Smooth muscle cell (in vitro differentiated cells): ENCODE data around the gene TANC1. TPM values are rescaled to one million over a fixed set of nuclear protein-coding genes. Genes with fewer than 3 reads are reported as not detected.
A peak's percentile ranks its signal among the peaks of the same experiment; 100 is the strongest.

Source experiments
- DNase-seq: peaks from one replicate; lab custom pipeline; 2025; ENCODE audit not compliant: unreplicated experiment; lab: John Stamatoyannopoulos, UW
- H2AFZ ChIP-seq: fragments of 200-600 bp; sonication (generic); 2 replicates; pipeline ENCODE4 v1.6.0; 2016; ENCODE audit warnings: antibody characterized with exemption, low read depth, mild to moderate bottlenecking
- H3F3A ChIP-seq: fragments of 200-600 bp; sonication (generic); 2 replicates; pipeline ENCODE4 v1.6.0; 2017; ENCODE audit warnings: antibody characterized with exemption, low read depth
- H3K27ac ChIP-seq: fragments of 200-600 bp; sonication (generic); 2 replicates; pipeline ENCODE4 v1.5.1; 2016; ENCODE audit warnings: low read depth, mild to moderate bottlenecking
- H3K27me3 ChIP-seq: fragments of 200-600 bp; sonication (generic); 2 replicates; pipeline ENCODE4 v1.6.1; 2016; ENCODE audit warnings: low read depth, mild to moderate bottlenecking
- H3K36me3 ChIP-seq: fragments of 200-600 bp; sonication (generic); 2 replicates; pipeline ENCODE4 v1.5.1; 2016; ENCODE audit warnings: low read depth
- H3K4me1 ChIP-seq: fragments of 200-600 bp; sonication (generic); 2 replicates; pipeline ENCODE4 v1.5.1; 2016; ENCODE audit warnings: low read depth
- H3K4me2 ChIP-seq: fragments of 200-600 bp; sonication (generic); 2 replicates; pipeline ENCODE4 v1.6.0; 2016; ENCODE audit warnings: mild to moderate bottlenecking
- H3K4me3 ChIP-seq: fragments of 200-600 bp; sonication (generic); 2 replicates; pipeline ENCODE4 v1.5.1; 2016; ENCODE audit warnings: mild to moderate bottlenecking
- H3K79me2 ChIP-seq: fragments of 200-600 bp; sonication (generic); 2 replicates; pipeline ENCODE4 v1.6.0; 2016; ENCODE audit warnings: low read depth, mild to moderate bottlenecking
- H3K9ac ChIP-seq: fragments of 200-600 bp; sonication (generic); 2 replicates; pipeline ENCODE4 v1.6.0; 2016; ENCODE audit warnings: low read depth
- H3K9me3 ChIP-seq: fragments of 200-600 bp; sonication (generic); replicated peaks from 2 replicates; pipeline ENCODE4 v1.5.1; 2016; ENCODE audit warnings: low read depth
- H4K20me1 ChIP-seq: fragments of 200-600 bp; sonication (generic); 2 replicates; pipeline ENCODE4 v1.6.0; 2016; ENCODE audit warnings: low read depth
- WGBS: methylation state at CpG from one replicate; pipeline ENCODE4 v1.1.7; 2016; ENCODE audit warnings: low lambda C conversion rate; 5-methylcytosine and 5-hydroxymethylcytosine counted together
- polyA plus RNA-seq: library from polyadenylated mRNA; unstranded; fragments of >200 nt; fragmentation: Nextera tagmentation; extraction: Ambion mirVana; gene quantifications from 2 replicates; pipeline ENCODE4 v1.2.1, GENCODE V29; 2016
- total RNA-seq: library from RNA; depleted of rRNA; stranded (reverse); fragments of >200 nt; gene quantifications from 2 replicates; pipeline ENCODE4 v1.2.3, GENCODE V29; 2014
- TF ChIP-seq, protein P1 (sequence below): fragments of 200-600 bp; sonication (generic); IDR thresholded peaks from 2 replicates; pipeline ENCODE4 v1.5.1; 2017; ENCODE audit warnings: borderline replicate concordance, mild to moderate bottlenecking, antibody characterized with exemption; ENCODE audit not compliant: insufficient read depth, poor library complexity, severe bottlenecking

TANC1 gene
- total and polyA plus RNA-seq, 2 experiments from 2014 or later = 9.1 to 30.8 TPM

DNA sequence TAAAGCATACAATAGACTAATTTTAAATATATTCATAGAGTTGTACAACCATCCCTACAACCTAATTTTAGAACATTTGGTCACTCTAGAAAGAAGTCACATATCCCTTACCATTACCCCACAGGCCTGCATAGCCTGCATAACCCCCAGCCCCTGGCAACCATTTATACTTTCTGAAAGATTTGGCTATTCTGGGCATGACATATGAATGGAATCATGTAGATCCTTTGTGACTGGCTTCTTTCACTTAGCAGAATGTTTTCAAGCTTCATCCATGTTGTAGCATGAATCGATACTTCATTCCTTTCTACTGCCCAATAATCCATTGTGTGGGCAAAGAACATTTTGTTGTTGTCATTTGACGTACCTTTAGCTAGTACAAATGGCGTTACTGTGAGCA is 166.5 kb downstream of the TANC1 start:
- Histone ChIP-seq H3K27me3 (no peaks in the 10 kb centered on the region), H3F3A (peaks cover 36% of the 10 kb centered on the region), H3K36me3 (no peaks in the 10 kb centered on the region), H3K4me1 (peaks cover 53% of the 10 kb centered on the region), H3K9me3 (no peaks in the 10 kb centered on the region), H2AFZ (no peak overlapping the region), H3K9ac (peak overlapping the region; percentile 93), H3K4me2 (peak overlapping the region; percentile 80), H3K27ac (peak overlapping the region; percentile 99), H4K20me1 (no peaks in the 10 kb centered on the region), H3K79me2 (peaks cover 25% of the 10 kb centered on the region), H3K4me3 (no peak overlapping the region)
- TF ChIP-seq, protein P1, sequence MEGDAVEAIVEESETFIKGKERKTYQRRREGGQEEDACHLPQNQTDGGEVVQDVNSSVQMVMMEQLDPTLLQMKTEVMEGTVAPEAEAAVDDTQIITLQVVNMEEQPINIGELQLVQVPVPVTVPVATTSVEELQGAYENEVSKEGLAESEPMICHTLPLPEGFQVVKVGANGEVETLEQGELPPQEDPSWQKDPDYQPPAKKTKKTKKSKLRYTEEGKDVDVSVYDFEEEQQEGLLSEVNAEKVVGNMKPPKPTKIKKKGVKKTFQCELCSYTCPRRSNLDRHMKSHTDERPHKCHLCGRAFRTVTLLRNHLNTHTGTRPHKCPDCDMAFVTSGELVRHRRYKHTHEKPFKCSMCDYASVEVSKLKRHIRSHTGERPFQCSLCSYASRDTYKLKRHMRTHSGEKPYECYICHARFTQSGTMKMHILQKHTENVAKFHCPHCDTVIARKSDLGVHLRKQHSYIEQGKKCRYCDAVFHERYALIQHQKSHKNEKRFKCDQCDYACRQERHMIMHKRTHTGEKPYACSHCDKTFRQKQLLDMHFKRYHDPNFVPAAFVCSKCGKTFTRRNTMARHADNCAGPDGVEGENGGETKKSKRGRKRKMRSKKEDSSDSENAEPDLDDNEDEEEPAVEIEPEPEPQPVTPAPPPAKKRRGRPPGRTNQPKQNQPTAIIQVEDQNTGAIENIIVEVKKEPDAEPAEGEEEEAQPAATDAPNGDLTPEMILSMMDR = no peak
- WGBS = 58% methylated on average over 3 of the region's 3 CpGs
- no peak for DNase-seq

DNA sequence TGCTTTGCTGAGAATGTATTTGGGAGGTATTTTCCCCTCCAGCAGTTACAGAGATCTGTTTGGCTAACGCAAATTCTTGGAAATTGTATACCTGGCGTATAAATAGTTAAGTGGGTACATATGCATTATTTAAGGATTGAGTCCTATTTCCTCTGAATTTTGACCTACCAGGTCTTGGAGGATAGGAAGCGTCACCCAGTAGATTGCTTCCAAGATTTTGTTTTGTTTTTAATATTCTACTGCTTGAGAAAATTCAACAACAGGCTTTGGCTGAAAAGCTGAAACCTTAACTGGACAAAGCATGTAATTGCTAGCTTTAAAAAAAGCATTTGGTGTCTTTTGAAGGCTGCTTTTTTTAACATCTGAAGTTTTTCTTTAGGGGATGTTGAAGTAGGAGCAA is 168.0 kb downstream of the TANC1 start:
- peaks cover 26% of the 10 kb centered on the region for H3F3A ChIP-seq
- peaks cover 24% of the 10 kb centered on the region for H3K79me2 ChIP-seq
- H4K20me1 ChIP-seq = no peaks in the 10 kb centered on the region
- no peak overlapping the region for H3K4me3 ChIP-seq
- DNase-seq = no peak
- H3K4me1 ChIP-seq = peaks cover 50% of the 10 kb centered on the region
- no peaks in the 10 kb centered on the region for H3K27me3 ChIP-seq
- H3K9ac ChIP-seq = peak overlapping the region; percentile 93
- TF ChIP-seq, protein P1 = no peak
- 58% methylated on average over 3 of the region's 3 CpGs for WGBS
- H3K4me2 ChIP-seq = peak overlapping the region; percentile 80
- no peaks in the 10 kb centered on the region for H3K9me3 ChIP-seq
- no peak overlapping the region for H2AFZ ChIP-seq
- H3K36me3 ChIP-seq = no peaks in the 10 kb centered on the region
- peak overlapping the region; percentile 99 for H3K27ac ChIP-seq

DNA sequence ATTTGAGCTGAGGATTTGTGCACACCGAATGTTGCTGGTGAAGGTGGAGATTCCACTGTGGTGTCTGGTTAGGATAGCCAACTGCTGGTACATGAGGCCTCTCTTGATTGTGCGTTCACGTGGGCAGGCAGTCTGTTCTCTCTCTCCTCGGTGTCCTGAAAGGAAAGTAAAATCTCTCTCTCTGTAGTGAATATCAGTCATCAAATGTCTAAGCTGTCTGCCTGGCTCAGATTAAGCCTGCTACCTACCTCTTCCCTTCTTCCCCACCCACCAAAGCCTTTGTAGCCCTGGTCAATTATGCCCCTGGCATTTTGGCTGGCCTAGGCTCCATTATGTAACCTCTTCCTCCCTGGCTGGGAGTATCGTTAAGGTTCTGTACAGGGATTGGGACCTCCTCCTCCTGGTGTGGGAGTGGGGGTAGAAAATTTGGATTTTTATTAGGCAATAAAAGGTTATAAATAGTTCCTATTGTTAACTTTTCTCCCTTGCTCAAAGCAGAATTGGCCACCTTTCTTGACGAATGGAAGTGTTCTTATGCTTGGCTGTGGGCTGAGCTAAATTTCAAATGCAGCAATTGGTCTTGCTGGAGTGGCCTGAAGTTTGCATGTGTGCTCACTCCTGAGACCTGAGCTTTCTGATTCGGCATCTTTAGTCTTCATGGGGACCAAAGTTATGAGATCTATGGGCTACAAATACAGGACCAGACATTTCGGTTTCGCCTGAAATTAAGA is 169.2 kb downstream of the TANC1 start:
- Histone ChIP-seq H3K9me3 (no peaks in the 10 kb centered on the region), H3K4me2 (peak overlapping the region; percentile 80), H3F3A (peaks cover 17% of the 10 kb centered on the region), H3K27ac (peak overlapping the region; percentile 99), H3K9ac (peak overlapping the region; percentile 93), H3K36me3 (no peaks in the 10 kb centered on the region), H3K4me3 (no peak overlapping the region), H3K4me1 (peaks cover 46% of the 10 kb centered on the region), H4K20me1 (no peaks in the 10 kb centered on the region), H3K27me3 (no peaks in the 10 kb centered on the region), H2AFZ (no peak overlapping the region), H3K79me2 (peaks cover 37% of the 10 kb centered on the region)
- no peak for DNase-seq
- WGBS = 46% methylated on average over 9 of the region's 9 CpGs
- TF ChIP-seq, protein P1 = no peak

DNA sequence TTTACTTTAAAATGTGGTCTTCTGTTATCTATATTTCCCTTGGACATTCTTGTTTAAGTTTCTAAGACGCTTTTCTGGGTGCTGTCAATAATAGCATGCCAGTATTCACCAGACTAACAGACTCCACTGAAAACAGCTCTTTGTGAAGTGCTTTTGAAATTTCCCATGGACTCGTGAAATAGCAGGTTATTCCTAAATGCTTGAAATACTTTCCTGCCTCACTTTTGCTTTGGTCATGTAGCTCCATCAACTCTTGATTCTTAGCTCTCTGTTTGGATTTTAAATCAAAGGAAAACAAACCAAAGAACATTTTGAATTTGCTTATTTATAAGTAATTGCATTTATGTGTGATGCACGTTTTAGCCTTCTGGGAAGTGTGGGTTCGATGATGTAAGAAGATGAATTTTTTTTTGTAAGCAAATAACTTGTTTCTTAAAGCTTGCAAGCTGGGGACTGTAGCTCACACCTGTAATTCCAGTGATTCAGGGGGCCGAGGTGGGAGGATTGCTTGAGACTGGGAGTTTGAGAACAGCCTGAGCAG is 170.3 kb downstream of the TANC1 start:
- no peak for DNase-seq

More for the DNA sequence above, 170.3 kb downstream of the TANC1 start:
- Histone ChIP-seq H3F3A (peaks cover 17% of the 10 kb centered on the region), H3K9me3 (no peaks in the 10 kb centered on the region), H4K20me1 (no peaks in the 10 kb centered on the region), H3K36me3 (no peaks in the 10 kb centered on the region), H3K4me2 (peak overlapping the region; percentile 80), H3K27me3 (no peaks in the 10 kb centered on the region), H3K4me1 (peaks cover 46% of the 10 kb centered on the region), H2AFZ (no peak overlapping the region), H3K27ac (peak overlapping the region; percentile 99), H3K4me3 (no peak overlapping the region), H3K9ac (peak overlapping the region; percentile 31), H3K79me2 (peaks cover 44% of the 10 kb centered on the region)
- TF ChIP-seq, protein P1 = no peak
- WGBS = 40% methylated on average over 5 of the region's 5 CpGs
